ENCODE measurements around the gene GLT1D1.

GLT1D1 gene

DNA sequence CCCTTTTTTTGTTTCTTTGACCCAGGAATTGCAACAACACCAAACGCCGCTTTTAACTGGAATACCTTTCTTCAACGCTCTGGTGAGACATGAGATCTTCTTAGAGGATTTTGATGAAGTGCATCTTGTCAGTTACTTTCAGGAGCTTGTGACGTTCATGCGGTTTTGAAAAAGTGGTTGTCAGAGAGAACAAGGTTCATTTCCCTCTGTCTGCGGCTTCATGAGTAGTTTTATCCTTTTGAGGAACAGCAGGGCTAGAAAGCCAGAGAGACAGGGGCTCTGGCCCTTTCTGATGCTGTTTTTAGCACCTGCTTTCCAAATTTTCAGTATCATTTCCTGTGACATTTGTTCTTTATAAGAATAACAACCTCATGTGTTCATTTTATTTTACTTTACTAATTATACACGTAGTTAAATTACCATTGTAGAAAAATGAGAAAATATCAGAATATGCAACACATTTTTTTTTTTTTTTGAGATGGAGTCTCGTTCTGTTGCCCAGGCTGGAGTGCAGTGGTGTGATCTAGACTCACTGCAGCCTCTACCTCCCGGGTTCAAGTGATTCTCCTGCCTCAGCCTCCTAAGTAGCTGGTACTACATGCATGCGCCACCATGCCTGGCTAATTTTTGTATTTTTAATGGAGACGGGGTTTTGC, 61.8 kb downstream of the GLT1D1 start:
- peaks cover 0 to 4% (median 1%) of the 10 kb centered on the region in 4 experiments for H3K4me1 ChIP-seq (ENCODE audit: control extremely low read depth in 1 of 4, control insufficient read depth in 4 of 4, insufficient read depth in 4 of 4, low read length in 3 of 4)
- ChIA-PET POLR2A (no interaction called here), CTCF (no interaction called here)
- no peak overlapping the region for H3K27ac ChIP-seq (ENCODE audit: insufficient read depth in 1 of 2, low read depth in 1 of 2, low read length in 2 of 2, poor library complexity in 1 of 2, severe bottlenecking in 2 of 2)
- no peaks in the 10 kb centered on the region for H3K36me3 ChIP-seq (ENCODE audit: control insufficient read depth in 4 of 4, insufficient read depth in 4 of 4, low read length in 3 of 4)
- 22% methylated on average over 3 of the region's 11 CpGs for WGBS (ENCODE audit: insufficient coverage)
- DNase-seq, result peak; percentile 83 to 92 (median 85)
- H3K4me3 ChIP-seq (ENCODE audit: control insufficient read depth in 1 of 7, extremely low read depth in 1 of 7, insufficient read depth in 4 of 7, low read depth in 2 of 7, low read length in 6 of 7), result no peak overlapping the region
- H3K9me3 ChIP-seq (ENCODE audit: control extremely low read depth in 1 of 5, control insufficient read depth in 4 of 5, insufficient read depth in 2 of 5, low read depth in 1 of 5, low read length in 4 of 5), result no peaks in the 10 kb centered on the region
- peaks cover 0 to 4% (median 0%) of the 10 kb centered on the region in 5 experiments for H3K27me3 ChIP-seq (replicated peaks in 2 of 5; ENCODE audit: control insufficient read depth in 4 of 5, insufficient read depth in 5 of 5, low read length in 4 of 5)

DNA sequence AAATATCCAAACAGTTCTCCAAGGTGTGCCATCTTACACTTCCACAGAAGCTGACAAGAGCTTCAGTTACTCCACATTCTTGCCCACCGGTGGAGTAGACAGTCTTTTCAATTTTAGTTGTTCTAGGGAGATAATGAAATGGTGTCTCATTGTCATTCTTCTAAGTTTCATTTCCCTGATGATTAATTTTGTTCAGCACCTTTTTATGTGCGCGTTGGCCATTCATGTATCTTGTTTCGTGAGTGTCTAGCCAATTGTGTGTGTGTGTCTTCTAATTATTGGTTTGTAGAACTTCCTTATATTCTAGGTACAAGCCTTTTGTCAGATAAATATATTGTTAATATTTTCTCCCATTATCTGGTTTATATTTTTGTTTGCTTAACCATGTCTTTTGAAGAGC, 63.1 kb downstream of the GLT1D1 start:
- Histone ChIP-seq H3K4me3 (ENCODE audit: control insufficient read depth in 1 of 7, extremely low read depth in 1 of 7, insufficient read depth in 4 of 7, low read depth in 2 of 7, low read length in 6 of 7) (no peak overlapping the region), H3K27me3 (replicated peaks in 2 of 5; ENCODE audit: control insufficient read depth in 4 of 5, insufficient read depth in 5 of 5, low read length in 4 of 5) (peaks cover 0 to 4% (median 0%) of the 10 kb centered on the region in 5 experiments), H3K36me3 (ENCODE audit: control insufficient read depth in 4 of 4, insufficient read depth in 4 of 4, low read length in 3 of 4) (no peaks in the 10 kb centered on the region), H3K4me1 (ENCODE audit: control extremely low read depth in 1 of 4, control insufficient read depth in 4 of 4, insufficient read depth in 4 of 4, low read length in 3 of 4) (peaks cover 0 to 4% (median 1%) of the 10 kb centered on the region in 4 experiments), H3K9me3 (ENCODE audit: control extremely low read depth in 1 of 5, control insufficient read depth in 4 of 5, insufficient read depth in 2 of 5, low read depth in 1 of 5, low read length in 4 of 5) (no peaks in the 10 kb centered on the region), H3K27ac (ENCODE audit: insufficient read depth in 1 of 2, low read depth in 1 of 2, low read length in 2 of 2, poor library complexity in 1 of 2, severe bottlenecking in 2 of 2) (no peak overlapping the region)
- ChIA-PET POLR2A (no interaction called here), CTCF (interaction anchor here (0.6 kb wide), 1 partner anchor 79 kb away, joined by 3 read pairs; no protein-coding TSS in a partner anchor)
- WGBS (ENCODE audit: insufficient coverage), result no CpG with 5 or more reads among the region's 4 CpGs
- DNase-seq, result no peak

DNA sequence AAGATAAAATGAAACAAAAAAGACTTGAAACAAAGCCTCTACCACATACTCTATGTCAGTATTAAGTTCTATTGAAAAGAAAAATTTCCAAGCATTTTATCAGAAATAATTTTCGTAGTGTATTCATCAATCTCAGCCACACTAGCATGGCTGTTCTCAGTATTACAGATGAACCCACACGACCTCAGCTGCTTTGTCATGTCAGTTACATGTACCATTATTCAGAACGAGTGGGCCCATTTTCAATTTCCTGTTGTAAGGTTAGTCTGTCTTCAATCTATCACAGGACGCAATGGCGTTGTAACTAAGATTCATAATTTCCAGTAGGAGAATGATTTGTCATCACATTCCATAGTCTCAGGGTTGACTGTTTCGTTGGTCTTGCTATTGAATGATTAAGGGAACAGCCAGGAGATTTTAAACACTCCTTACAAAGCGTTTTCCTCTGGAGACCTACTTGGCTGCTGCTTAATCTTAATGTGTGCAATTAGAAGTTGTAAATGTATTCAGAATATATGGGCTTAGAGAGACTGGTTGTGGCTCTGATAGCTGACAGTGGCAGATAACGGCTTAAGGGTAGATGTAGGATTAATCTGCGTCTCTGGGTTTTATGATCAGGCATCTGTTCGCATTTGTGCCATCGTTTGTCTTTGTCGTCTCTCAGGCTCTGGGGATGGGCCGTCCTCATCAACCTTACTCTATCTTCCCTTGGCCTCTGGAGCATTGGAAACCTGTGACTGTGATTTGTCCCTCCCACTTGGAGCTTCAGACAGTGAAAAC, 65.4 kb downstream of the GLT1D1 start:
- ChIA-PET CTCF (interaction anchor here (1.1 kb wide), 1 partner anchor 129 kb away, joined by 3 read pairs; no protein-coding TSS in a partner anchor), POLR2A (no interaction called here)
- DNase-seq, result no peak
- WGBS (ENCODE audit: insufficient coverage), result 82% methylated on average over 11 of the region's 13 CpGs
- H3K36me3 ChIP-seq (ENCODE audit: control insufficient read depth in 4 of 4, insufficient read depth in 4 of 4, low read length in 3 of 4), result no peaks in the 10 kb centered on the region
- no peak overlapping the region for H3K27ac ChIP-seq (ENCODE audit: insufficient read depth in 1 of 2, low read depth in 1 of 2, low read length in 2 of 2, poor library complexity in 1 of 2, severe bottlenecking in 2 of 2)
- no peak overlapping the region for H3K4me3 ChIP-seq (ENCODE audit: control insufficient read depth in 1 of 7, extremely low read depth in 1 of 7, insufficient read depth in 4 of 7, low read depth in 2 of 7, low read length in 6 of 7)
- H3K9me3 ChIP-seq (ENCODE audit: control extremely low read depth in 1 of 5, control insufficient read depth in 4 of 5, insufficient read depth in 2 of 5, low read depth in 1 of 5, low read length in 4 of 5), result no peaks in the 10 kb centered on the region
- peaks cover 0 to 4% (median 3%) of the 10 kb centered on the region in 5 experiments for H3K27me3 ChIP-seq (replicated peaks in 2 of 5; ENCODE audit: control insufficient read depth in 4 of 5, insufficient read depth in 5 of 5, low read length in 4 of 5)
- H3K4me1 ChIP-seq (ENCODE audit: control extremely low read depth in 1 of 4, control insufficient read depth in 4 of 4, insufficient read depth in 4 of 4, low read length in 3 of 4), result peaks cover 0 to 4% (median 1%) of the 10 kb centered on the region in 4 experiments

DNA sequence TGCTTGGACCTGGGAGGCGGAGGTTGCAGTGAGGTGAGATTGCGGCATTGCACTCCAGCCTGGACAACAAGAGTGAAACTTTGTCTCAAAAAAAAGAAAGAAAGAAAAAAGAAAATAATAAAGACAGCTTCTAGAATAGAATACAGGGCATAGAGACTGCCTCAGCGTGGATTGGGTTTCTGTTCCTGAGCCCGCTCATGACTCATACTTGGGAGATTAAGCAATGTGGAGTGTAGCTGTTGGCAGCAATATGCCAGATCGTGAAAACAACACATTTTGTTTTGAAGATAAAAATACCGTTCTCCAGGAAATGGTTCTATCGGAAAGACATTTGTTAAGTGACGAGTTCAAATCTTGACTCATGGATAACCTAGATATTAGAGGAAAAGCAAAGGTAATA, 67.2 kb downstream of the GLT1D1 start:
- no peaks in the 10 kb centered on the region for H3K9me3 ChIP-seq (ENCODE audit: control extremely low read depth in 1 of 5, control insufficient read depth in 4 of 5, insufficient read depth in 2 of 5, low read depth in 1 of 5, low read length in 4 of 5)
- ChIA-PET CTCF (no interaction called here), POLR2A (interaction anchor here (0.7 kb wide), 1 partner anchor 1201 kb away, joined by 3 read pairs; no protein-coding TSS in a partner anchor)
- no peaks in the 10 kb centered on the region for H3K36me3 ChIP-seq (ENCODE audit: control insufficient read depth in 4 of 4, insufficient read depth in 4 of 4, low read length in 3 of 4)
- WGBS (ENCODE audit: insufficient coverage), result 94% methylated on average over 8 of the region's 8 CpGs
- H3K4me1 ChIP-seq (ENCODE audit: control extremely low read depth in 1 of 4, control insufficient read depth in 4 of 4, insufficient read depth in 4 of 4, low read length in 3 of 4), result peaks cover 0 to 2% (median 0%) of the 10 kb centered on the region in 4 experiments
- peak in 2 of 3 donors; percentile 24 to 46 for DNase-seq
- H3K27ac ChIP-seq (ENCODE audit: insufficient read depth in 1 of 2, low read depth in 1 of 2, low read length in 2 of 2, poor library complexity in 1 of 2, severe bottlenecking in 2 of 2), result no peak overlapping the region
- no peak overlapping the region for H3K4me3 ChIP-seq (ENCODE audit: control insufficient read depth in 1 of 7, extremely low read depth in 1 of 7, insufficient read depth in 4 of 7, low read depth in 2 of 7, low read length in 6 of 7)
- peaks cover 0 to 4% (median 3%) of the 10 kb centered on the region in 5 experiments for H3K27me3 ChIP-seq (replicated peaks in 2 of 5; ENCODE audit: control insufficient read depth in 4 of 5, insufficient read depth in 5 of 5, low read length in 4 of 5)

DNA sequence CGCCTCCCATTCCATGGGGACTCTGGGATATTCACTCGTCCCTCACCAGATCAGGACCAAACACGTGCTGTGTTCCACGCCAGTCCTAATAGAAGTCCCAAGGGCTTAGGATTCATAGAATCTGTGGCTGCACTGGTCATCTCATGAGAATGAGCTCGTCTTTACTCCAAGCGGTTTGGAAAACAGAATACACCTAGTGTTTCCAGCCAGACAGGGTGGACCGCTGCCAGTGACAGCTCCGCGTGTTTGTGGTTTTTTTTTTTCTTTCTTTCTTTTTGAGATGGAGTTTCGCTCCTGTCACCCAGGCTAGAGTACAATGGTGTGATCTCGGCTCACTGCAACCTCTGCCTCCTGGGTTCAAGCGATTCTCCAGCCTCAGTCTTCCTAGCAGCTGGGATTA, 75.1 kb downstream of the GLT1D1 start:
- 93% methylated on average over 11 of the region's 12 CpGs for WGBS (ENCODE audit: insufficient coverage)
- peaks cover 0 to 3% (median 0%) of the 10 kb centered on the region in 5 experiments for H3K9me3 ChIP-seq (ENCODE audit: control extremely low read depth in 1 of 5, control insufficient read depth in 4 of 5, insufficient read depth in 2 of 5, low read depth in 1 of 5, low read length in 4 of 5)

DNA sequence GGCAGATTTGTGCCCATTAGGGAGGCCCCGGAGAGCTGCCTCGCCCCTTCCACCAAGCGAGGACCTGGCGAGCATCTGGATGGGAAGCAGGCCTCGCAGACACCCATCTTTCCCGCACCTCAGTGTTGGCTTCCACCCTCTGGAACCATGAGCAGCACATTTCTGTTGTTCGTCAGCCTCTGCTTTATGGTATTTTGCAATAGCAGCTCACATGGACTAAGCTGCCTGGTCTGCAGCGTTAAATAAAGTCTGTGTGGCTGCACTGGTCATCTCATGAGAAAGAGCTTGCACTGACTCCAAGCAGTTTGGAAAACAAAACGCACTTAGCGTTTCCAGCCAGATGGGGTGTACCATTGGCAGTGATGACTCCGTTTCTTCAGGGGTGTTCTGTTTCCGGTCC, 75.8 kb downstream of the GLT1D1 start:
- H3K27ac ChIP-seq (ENCODE audit: insufficient read depth in 1 of 2, low read depth in 1 of 2, low read length in 2 of 2, poor library complexity in 1 of 2, severe bottlenecking in 2 of 2), result no peak overlapping the region
- H3K9me3 ChIP-seq (ENCODE audit: control extremely low read depth in 1 of 5, control insufficient read depth in 4 of 5, insufficient read depth in 2 of 5, low read depth in 1 of 5, low read length in 4 of 5), result peaks cover 0 to 5% (median 0%) of the 10 kb centered on the region in 5 experiments
- H3K4me1 ChIP-seq (ENCODE audit: control extremely low read depth in 1 of 4, control insufficient read depth in 4 of 4, insufficient read depth in 4 of 4, low read length in 3 of 4), result no peaks in the 10 kb centered on the region
- ChIA-PET POLR2A (no interaction called here), CTCF (no interaction called here)
- H3K36me3 ChIP-seq (ENCODE audit: control insufficient read depth in 4 of 4, insufficient read depth in 4 of 4, low read length in 3 of 4), result no peaks in the 10 kb centered on the region
- DNase-seq, result no peak
- peaks cover 0 to 9% (median 0%) of the 10 kb centered on the region in 5 experiments for H3K27me3 ChIP-seq (replicated peaks in 2 of 5; ENCODE audit: control insufficient read depth in 4 of 5, insufficient read depth in 5 of 5, low read length in 4 of 5)
- no peak overlapping the region for H3K4me3 ChIP-seq (ENCODE audit: control insufficient read depth in 1 of 7, extremely low read depth in 1 of 7, insufficient read depth in 4 of 7, low read depth in 2 of 7, low read length in 6 of 7)
- WGBS (ENCODE audit: insufficient coverage), result 99% methylated on average over 12 of the region's 12 CpGs

More for the DNA sequence above, 75.1 kb downstream of the GLT1D1 start:
- H3K27ac ChIP-seq (ENCODE audit: insufficient read depth in 1 of 2, low read depth in 1 of 2, low read length in 2 of 2, poor library complexity in 1 of 2, severe bottlenecking in 2 of 2), result no peak overlapping the region
- peaks cover 0 to 9% (median 0%) of the 10 kb centered on the region in 5 experiments for H3K27me3 ChIP-seq (replicated peaks in 2 of 5; ENCODE audit: control insufficient read depth in 4 of 5, insufficient read depth in 5 of 5, low read length in 4 of 5)
- DNase-seq, result no peak
- POLR2A ChIA-PET, result no interaction called here
- no peaks in the 10 kb centered on the region for H3K4me1 ChIP-seq (ENCODE audit: control extremely low read depth in 1 of 4, control insufficient read depth in 4 of 4, insufficient read depth in 4 of 4, low read length in 3 of 4)
- CTCF ChIA-PET, result no interaction called here
- H3K36me3 ChIP-seq (ENCODE audit: control insufficient read depth in 4 of 4, insufficient read depth in 4 of 4, low read length in 3 of 4), result no peaks in the 10 kb centered on the region
- no peak overlapping the region for H3K4me3 ChIP-seq (ENCODE audit: control insufficient read depth in 1 of 7, extremely low read depth in 1 of 7, insufficient read depth in 4 of 7, low read depth in 2 of 7, low read length in 6 of 7)

DNA sequence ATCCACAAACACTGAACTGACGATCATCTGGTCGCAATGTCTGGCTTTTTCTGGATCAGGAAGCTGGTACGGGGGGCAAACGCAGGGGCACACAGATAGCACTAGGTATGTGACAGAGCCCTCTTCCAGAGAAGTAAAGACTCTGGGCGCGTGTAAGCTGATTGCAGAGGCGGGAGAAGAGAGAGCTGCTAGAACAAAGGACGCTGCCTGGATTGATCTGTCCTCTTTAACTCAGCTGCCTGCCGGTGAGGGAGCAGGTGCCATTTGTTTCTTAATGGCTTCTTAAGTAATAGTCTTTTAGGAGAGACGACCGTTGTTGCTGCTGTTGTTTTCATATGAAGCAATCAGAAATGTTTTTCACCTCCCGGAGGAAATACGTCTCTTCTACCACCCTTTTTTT, 77.3 kb downstream of the GLT1D1 start:
- POLR2A ChIA-PET, result no interaction called here
- WGBS (ENCODE audit: insufficient coverage), result 85% methylated on average over 10 of the region's 13 CpGs
- no peaks in the 10 kb centered on the region for H3K36me3 ChIP-seq (ENCODE audit: control insufficient read depth in 4 of 4, insufficient read depth in 4 of 4, low read length in 3 of 4)

More for the DNA sequence above, 77.3 kb downstream of the GLT1D1 start:
- Histone ChIP-seq H3K27ac (ENCODE audit: insufficient read depth in 1 of 2, low read depth in 1 of 2, low read length in 2 of 2, poor library complexity in 1 of 2, severe bottlenecking in 2 of 2) (no peak overlapping the region), H3K4me3 (ENCODE audit: control insufficient read depth in 1 of 7, extremely low read depth in 1 of 7, insufficient read depth in 4 of 7, low read depth in 2 of 7, low read length in 6 of 7) (no peak overlapping the region), H3K9me3 (ENCODE audit: control extremely low read depth in 1 of 5, control insufficient read depth in 4 of 5, insufficient read depth in 2 of 5, low read depth in 1 of 5, low read length in 4 of 5) (peaks cover 0 to 5% (median 0%) of the 10 kb centered on the region in 5 experiments), H3K27me3 (replicated peaks in 2 of 5; ENCODE audit: control insufficient read depth in 4 of 5, insufficient read depth in 5 of 5, low read length in 4 of 5) (peaks cover 0 to 9% (median 0%) of the 10 kb centered on the region in 5 experiments), H3K4me1 (ENCODE audit: control extremely low read depth in 1 of 4, control insufficient read depth in 4 of 4, insufficient read depth in 4 of 4, low read length in 3 of 4) (no peaks in the 10 kb centered on the region)
- CTCF ChIA-PET, result no interaction called here
- DNase-seq, result no peak

Data from common myeloid progenitor, CD34-positive (primary cell).